Mucosa of rectum (tissue), 2 donors: ENCODE measurements around the gene COL4A2.
"Not testable (repeated sequence)": the region's sequence is repeated elsewhere in the genome, so short reads cannot be mapped to it uniquely, and the experiment has no call there.

ENCODE experiments used
- H3K27ac ChIP-seq, 2 donors: one replicate each; pipeline ENCODE4 v1.7.0; 2013; ENCODE audit warnings: inconsistent platforms in 2 of 2, low read depth in 2 of 2, low read length in 2 of 2
- H3K27me3 ChIP-seq, 2 donors: one replicate each; pipeline ENCODE4 v1.7.0; 2013; ENCODE audit warnings: low read length in 2 of 2; ENCODE audit not compliant: control insufficient read depth in 2 of 2, insufficient read depth in 2 of 2
- H3K36me3 ChIP-seq, 2 donors: one replicate each; pipeline ENCODE4 v1.7.0; 2013; ENCODE audit warnings: low read length in 2 of 2; ENCODE audit not compliant: control insufficient read depth in 2 of 2, insufficient read depth in 2 of 2
- H3K4me1 ChIP-seq, 2 donors: one replicate each; pipeline ENCODE4 v1.7.0; 2013; ENCODE audit warnings: low read length in 2 of 2, mild to moderate bottlenecking in 1 of 2; ENCODE audit not compliant: control insufficient read depth in 2 of 2, insufficient read depth in 2 of 2
- H3K4me3 ChIP-seq, 2 donors: one replicate each; pipeline ENCODE4 v1.7.0; 2013; ENCODE audit warnings: low read length in 2 of 2
- H3K9ac ChIP-seq, 2 donors: one replicate each; pipeline ENCODE4 v1.7.0; 2013; ENCODE audit warnings: low read length in 2 of 2, low read depth in 1 of 2, mild to moderate bottlenecking in 1 of 2
- H3K9me3 ChIP-seq, 2 donors: one replicate each; pipeline ENCODE4 v1.7.0; 2013; ENCODE audit warnings: low read length in 2 of 2; ENCODE audit not compliant: control insufficient read depth in 2 of 2
- donor health status: healthy.
- donor health status: Normal muscosa, but diverticular disease.

Gene COL4A2

DNA sequence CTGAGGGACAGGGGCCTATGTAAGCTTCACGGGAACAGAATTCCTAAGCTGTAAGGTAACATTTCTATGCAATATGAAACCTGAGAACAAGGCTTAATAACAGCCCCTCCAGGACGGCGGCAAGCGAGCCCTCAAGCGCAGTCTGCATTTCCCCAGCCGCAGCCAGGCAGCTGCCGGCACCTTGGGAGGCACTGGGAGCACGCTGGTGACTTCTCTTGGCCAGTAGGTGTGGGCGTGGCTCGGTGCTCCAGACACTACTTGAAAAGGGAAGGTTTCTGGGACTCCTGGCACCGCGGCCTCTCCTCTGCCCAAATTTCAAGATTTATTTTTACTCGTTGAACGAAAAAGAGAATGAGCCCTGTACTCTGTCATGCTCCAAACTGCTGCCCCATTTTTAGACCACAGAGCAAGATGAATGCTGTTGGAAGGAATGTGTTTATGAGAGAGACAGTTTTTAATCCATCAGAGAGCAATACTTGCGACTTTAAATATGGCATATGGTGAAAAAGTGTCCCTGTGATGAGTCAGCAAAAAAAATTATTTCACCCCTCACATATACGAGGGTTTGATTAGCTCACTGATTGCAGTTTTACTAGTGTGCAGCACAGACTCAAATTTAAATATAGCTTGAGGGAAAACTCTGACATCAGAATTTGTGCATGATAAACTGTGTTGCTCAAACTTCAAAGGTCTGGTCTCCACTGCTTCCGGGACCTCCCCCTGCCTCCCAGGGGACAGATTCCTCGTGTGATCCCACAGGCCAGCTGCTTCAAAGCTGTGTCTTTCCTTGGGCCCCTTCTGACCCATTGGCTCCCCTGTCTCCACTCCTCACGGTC, 81.2 kb downstream of the COL4A2 start:
- peaks cover 4 to 9% of the 10 kb centered on the region in 2 donors for H3K4me1 ChIP-seq
- no peaks in the 10 kb centered on the region for H3K36me3 ChIP-seq
- H3K27me3 ChIP-seq = peaks cover 0 to 4% of the 10 kb centered on the region in 2 donors
- peak overlapping the region in 1 of 2 donors; percentile 10 for H3K9ac ChIP-seq
- H3K4me3 ChIP-seq = no peak overlapping the region
- no peaks in the 10 kb centered on the region for H3K9me3 ChIP-seq
- H3K27ac ChIP-seq = peak overlapping the region; percentile 58 to 69

DNA sequence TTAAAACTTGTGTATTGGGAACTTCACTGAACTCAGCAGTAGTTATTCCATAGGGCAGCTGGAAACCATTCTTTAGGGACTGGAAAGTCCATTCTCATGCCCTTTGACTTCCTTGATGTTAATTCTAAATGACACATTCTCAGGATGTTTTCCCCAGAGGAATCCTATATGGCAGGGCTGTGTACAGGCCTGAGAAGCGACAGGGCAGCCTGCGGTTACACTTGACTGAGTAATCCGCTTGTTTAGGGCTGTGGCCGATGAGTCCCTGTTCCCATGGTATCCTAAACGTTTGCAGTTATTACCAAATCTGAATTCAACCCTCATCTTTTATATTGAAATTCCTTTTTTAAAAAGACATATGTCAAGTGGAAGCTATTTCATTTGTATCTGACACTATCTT, 83.5 kb downstream of the COL4A2 start:
- Histone ChIP-seq H3K9me3 (no peaks in the 10 kb centered on the region), H3K4me1 (peaks cover 4 to 9% of the 10 kb centered on the region in 2 donors), H3K9ac (no peak overlapping the region), H3K4me3 (no peak overlapping the region), H3K36me3 (no peaks in the 10 kb centered on the region), H3K27me3 (peaks cover 0 to 4% of the 10 kb centered on the region in 2 donors), H3K27ac (peak overlapping the region; percentile 14 to 54)

DNA sequence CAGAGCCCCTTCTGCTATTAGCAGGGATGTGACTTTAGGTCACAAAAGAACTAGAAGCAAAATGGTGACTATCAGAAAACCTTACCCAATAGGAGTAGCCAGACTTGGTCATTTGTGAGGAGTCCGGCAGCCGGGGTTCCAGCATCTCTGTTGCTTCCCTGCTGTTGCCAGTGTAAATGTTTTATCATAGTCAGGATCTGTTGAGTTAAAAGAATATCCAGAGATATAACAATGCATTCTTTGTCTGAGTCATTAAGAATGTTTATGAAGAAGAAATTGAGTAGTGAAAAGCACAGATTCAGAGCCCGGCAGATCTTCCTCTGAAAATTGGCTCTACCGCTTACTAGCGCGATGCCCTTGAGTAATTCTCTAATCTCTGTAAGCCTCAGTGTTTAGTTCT, 84.2 kb downstream of the COL4A2 start:
- Histone ChIP-seq H3K4me1 (peaks cover 4 to 9% of the 10 kb centered on the region in 2 donors), H3K27ac (no peak overlapping the region), H3K9me3 (no peaks in the 10 kb centered on the region), H3K9ac (no peak overlapping the region), H3K4me3 (no peak overlapping the region), H3K36me3 (no peaks in the 10 kb centered on the region), H3K27me3 (peaks cover 0 to 4% of the 10 kb centered on the region in 2 donors)

DNA sequence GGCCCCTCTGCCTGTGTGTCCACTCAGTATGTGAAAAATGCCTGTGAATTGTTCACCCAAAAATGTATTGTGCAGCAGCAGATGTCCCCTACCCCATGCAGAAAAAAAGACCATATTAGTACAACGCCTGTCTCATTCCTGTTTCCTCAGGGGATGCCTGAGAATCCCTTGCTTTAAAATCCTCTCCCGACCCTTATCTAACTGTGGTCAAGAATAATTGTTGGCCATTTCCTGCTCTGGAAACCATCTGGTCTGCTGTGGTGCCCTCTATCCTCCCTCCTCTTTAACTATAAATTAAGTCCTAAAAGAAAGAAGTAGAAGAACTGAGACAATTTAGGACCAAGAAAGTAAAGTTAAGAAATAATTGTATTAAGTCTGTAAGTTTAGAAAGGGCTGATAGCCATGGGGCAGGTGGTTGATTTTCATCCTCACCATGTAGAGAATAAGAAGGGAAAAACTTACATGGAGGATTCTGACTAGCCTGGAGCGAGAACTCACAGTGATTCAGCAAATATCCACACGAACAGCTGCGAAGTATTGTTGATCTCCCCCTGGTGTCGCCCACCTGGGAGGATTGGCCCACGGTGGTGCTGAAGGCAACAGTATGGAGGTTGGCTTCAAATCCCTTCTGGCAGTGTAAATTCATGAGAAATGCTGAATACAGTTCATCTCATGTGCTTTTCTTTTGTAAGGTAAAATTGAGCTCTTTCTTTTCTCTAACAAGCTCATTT, 85.6 kb downstream of the COL4A2 start:
- Histone ChIP-seq H3K27me3 (peaks cover 0 to 4% of the 10 kb centered on the region in 2 donors), H3K36me3 (no peaks in the 10 kb centered on the region), H3K9me3 (no peaks in the 10 kb centered on the region), H3K4me1 (peaks cover 4 to 8% of the 10 kb centered on the region in 2 donors), H3K4me3 (no peak overlapping the region), H3K27ac (no peak overlapping the region), H3K9ac (no peak overlapping the region)

DNA sequence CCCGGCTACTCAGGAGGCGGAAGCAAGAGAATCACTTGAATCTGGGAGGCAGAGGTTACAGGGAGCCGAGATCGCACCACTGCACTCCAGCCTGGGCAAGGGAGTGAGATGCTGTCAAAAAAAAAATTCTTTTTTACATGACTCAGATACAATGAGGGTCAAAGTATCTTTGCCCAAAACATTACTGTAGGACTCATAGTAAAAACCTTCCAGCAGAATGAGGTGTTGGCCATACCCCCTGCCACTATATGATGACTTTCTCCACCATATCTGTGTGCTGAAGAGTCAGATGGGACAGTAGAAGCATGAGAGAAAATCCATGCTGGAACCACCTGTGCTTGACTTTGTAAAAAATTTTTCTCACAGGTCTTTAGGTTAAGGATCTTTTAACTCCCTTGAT, 86.7 kb downstream of the COL4A2 start:
- no peaks in the 10 kb centered on the region for H3K27me3 ChIP-seq
- no peak overlapping the region for H3K4me3 ChIP-seq
- no peak overlapping the region for H3K9ac ChIP-seq
- H3K9me3 ChIP-seq = no peaks in the 10 kb centered on the region
- H3K27ac ChIP-seq = no peak overlapping the region
- H3K36me3 ChIP-seq = no peaks in the 10 kb centered on the region
- H3K4me1 ChIP-seq = peaks cover 2 to 3% of the 10 kb centered on the region in 2 donors

DNA sequence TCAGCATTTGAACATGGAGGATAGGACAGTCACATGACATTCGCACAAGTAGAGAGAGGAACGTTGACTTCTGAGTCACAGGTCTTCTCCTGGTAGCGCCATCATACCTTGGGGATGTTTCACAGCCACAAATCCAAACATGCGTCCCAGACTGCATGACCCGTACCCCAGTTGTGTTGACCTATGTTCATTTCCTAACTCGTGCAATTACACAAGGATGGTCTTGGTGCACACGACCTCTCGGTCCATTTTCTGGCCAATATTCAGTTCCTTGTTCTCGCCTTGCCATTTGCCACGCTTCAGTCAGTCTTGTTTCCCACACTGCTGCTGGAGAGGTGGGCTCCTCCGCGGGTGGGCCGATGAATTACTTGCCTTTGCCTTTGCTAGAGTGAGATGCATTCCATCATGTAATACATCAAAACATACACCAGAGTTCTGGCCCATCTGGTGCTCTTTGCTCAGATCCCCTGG, 87.3 kb downstream of the COL4A2 start:
- Histone ChIP-seq H3K36me3 (no peaks in the 10 kb centered on the region), H3K9me3 (no peaks in the 10 kb centered on the region), H3K27me3 (no peaks in the 10 kb centered on the region), H3K4me1 (peaks cover 0 to 3% of the 10 kb centered on the region in 2 donors), H3K9ac (no peak overlapping the region), H3K4me3 (no peak overlapping the region), H3K27ac (peak overlapping the region; percentile 6 to 25)

DNA sequence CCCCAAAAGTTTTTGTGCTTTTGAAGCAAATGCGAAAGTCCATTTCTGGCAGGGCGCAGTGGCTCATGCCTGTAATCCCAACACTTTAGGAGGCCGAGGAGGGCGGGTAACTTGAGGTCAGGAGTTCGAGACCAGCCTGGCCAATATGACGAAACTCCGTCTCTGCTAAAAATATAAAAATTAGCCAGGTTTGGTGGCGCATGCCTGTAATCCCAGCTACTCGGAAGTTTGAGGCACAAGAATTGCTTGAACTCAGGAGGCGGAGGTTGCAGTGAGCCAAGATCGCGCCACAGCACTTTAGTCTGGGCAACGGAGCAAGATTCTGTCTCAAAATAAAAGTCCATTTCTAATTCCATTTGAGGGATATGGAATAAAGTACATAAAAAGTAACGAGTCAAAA, 88.5 kb downstream of the COL4A2 start:
- not testable (repeated sequence) for H3K9me3 ChIP-seq, H3K4me3 ChIP-seq, H3K36me3 ChIP-seq, H3K9ac ChIP-seq, H3K4me1 ChIP-seq, H3K27me3 ChIP-seq
- peak overlapping the region; percentile 74 to 75 for H3K27ac ChIP-seq

DNA sequence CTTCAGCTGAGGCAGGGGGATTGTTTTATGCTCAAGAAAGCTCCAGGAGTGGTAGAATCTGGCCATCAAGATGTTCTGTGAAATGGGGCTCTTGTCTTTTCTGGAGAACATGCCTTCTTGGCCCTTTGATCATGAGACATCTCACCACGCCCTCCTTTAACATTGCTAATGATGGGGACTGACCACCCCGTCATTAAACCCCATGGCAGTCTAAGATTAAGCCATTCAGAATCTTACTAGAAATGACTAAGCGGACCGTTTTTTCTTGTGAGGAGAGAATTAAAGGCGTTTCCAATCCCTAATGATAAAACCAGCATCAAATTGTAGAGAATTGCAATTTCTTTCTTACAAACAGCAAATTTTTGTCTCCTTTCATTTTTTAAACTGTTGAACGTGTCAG, 89.4 kb downstream of the COL4A2 start:
- Histone ChIP-seq H3K4me1 (peaks cover 0 to 3% of the 10 kb centered on the region in 2 donors), H3K9ac (no peak overlapping the region), H3K27me3 (no peaks in the 10 kb centered on the region)

DNA sequence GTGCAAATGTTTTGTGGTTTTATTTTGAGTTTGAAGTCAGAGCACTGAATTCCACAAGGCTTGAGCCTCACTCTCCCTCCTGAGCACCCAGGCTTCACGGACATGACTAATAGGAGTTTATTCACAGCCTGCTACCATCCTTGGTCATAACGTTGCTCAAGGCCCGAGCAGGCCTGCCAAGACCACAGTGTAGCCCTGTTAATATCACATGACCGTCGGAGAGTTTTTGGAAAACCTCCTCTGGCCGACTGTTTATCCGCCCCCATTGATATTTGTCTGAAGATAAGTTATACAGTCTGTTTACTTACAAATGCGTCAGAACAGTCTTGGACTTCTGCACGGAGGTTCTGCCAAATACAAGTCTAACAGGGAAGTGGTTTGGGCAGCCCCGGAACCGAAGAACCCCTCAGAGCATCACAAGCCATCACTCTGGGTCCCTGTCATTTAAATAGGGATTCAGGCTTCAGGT, 89.9 kb downstream of the COL4A2 start:
- H3K27ac ChIP-seq = peak overlapping the region; percentile 83 to 89
- no peaks in the 10 kb centered on the region for H3K9me3 ChIP-seq
- no peak overlapping the region for H3K9ac ChIP-seq
- H3K27me3 ChIP-seq = no peaks in the 10 kb centered on the region
- no peak overlapping the region for H3K4me3 ChIP-seq
- H3K4me1 ChIP-seq = peaks cover 0 to 3% of the 10 kb centered on the region in 2 donors
- no peaks in the 10 kb centered on the region for H3K36me3 ChIP-seq

More for the DNA sequence above, 89.4 kb downstream of the COL4A2 start:
- Histone ChIP-seq H3K9me3 (no peaks in the 10 kb centered on the region), H3K4me3 (no peak overlapping the region), H3K27ac (peak overlapping the region; percentile 74 to 75), H3K36me3 (no peaks in the 10 kb centered on the region)
